DND-41 (cell line): ENCODE measurements around the gene DNAH10.

Experiments
- ATAC-seq: fragments of 200-7000 bp; cut with Tn5 transposase; 3 replicates; pipeline ENCODE4 v1.9.1; 2021; ENCODE audit warnings: low read depth; ENCODE audit not compliant: insufficient read depth
- DNase-seq: peaks from one replicate; pipeline ENCODE4 v3.0.0-alpha.2; 2020
- H2AFZ ChIP-seq: 2 replicates; pipeline ENCODE4 v1.6.0; 2012; ENCODE audit warnings: low read depth, low read length
- H3K27ac ChIP-seq: 2 replicates; pipeline ENCODE4 v1.5.1; 2012; ENCODE audit warnings: low read length, inconsistent platforms
- H3K27me3 ChIP-seq: fragments of 200-600 bp; sonication (generic); 2 replicates; pipeline ENCODE4 v1.6.0; 2012; ENCODE audit warnings: low read length, mild to moderate bottlenecking, inconsistent platforms; ENCODE audit not compliant: insufficient read depth, poor library complexity
- H3K36me3 ChIP-seq: 2 replicates; pipeline ENCODE4 v1.5.1; 2012; ENCODE audit warnings: low read length, inconsistent platforms; ENCODE audit not compliant: insufficient read depth
- H3K4me1 ChIP-seq: 2 replicates; pipeline ENCODE4 v1.5.1; 2012; ENCODE audit warnings: mild to moderate bottlenecking, low read length; ENCODE audit not compliant: insufficient read depth
- H3K4me2 ChIP-seq: 2 replicates; pipeline ENCODE4 v1.6.0; 2012; ENCODE audit warnings: mild to moderate bottlenecking, moderate library complexity, low read length, inconsistent platforms; ENCODE audit not compliant: insufficient read depth
- H3K4me3 ChIP-seq, 2 experiments: fragments of 200-600 bp in 1 of 2; shearing (Covaris generic) in 1 of 2; 2 replicates each; pipeline ENCODE4 v1.5.1; 2012 to 2016; ENCODE audit warnings: inconsistent platforms in 2 of 2, low read length in 2 of 2, mild to moderate bottlenecking in 2 of 2, low read depth in 1 of 2, moderate library complexity in 1 of 2
- H3K79me2 ChIP-seq: 2 replicates; pipeline ENCODE4 v1.6.0; 2012; ENCODE audit warnings: low read length, inconsistent platforms; ENCODE audit not compliant: insufficient read depth
- H3K9ac ChIP-seq: 2 replicates; pipeline ENCODE4 v1.6.0; 2012; ENCODE audit warnings: low read depth, mild to moderate bottlenecking, inconsistent platforms, low read length, moderate library complexity
- H3K9me3 ChIP-seq: 2 replicates; pipeline ENCODE4 v1.5.1; 2012; ENCODE audit warnings: low read length, moderate library complexity, mild to moderate bottlenecking, inconsistent platforms; ENCODE audit not compliant: insufficient read depth, severe bottlenecking
- H4K20me1 ChIP-seq: 2 replicates; pipeline ENCODE4 v1.6.0; 2012; ENCODE audit warnings: low read length; ENCODE audit not compliant: insufficient read depth
- CTCF ChIP-seq: IDR thresholded peaks from 2 replicates; pipeline ENCODE4 v1.5.1; 2012; ENCODE audit warnings: borderline replicate concordance, low read length, moderate library complexity, mild to moderate bottlenecking; ENCODE audit not compliant: poor library complexity, severe bottlenecking; ENCODE audit errors: extremely low read depth
- EZH2 ChIP-seq: IDR thresholded peaks from 3 replicates; pipeline ENCODE4 v1.6.1; 2012; ENCODE audit warnings: borderline replicate concordance, low read depth, mild to moderate bottlenecking, moderate library complexity, low read length, inconsistent platforms; ENCODE audit not compliant: severe bottlenecking

The DNAH10 gene

GRCh38 chr12:123816896-123817537 is 54.9 kb downstream of the DNAH10 start:
- Histone ChIP-seq H3K36me3 (no peaks in the 10 kb centered on the region), H3K27me3 (no peaks in the 10 kb centered on the region), H3K4me3 (no peak overlapping the region), H2AFZ (no peak overlapping the region), H3K79me2 (no peaks in the 10 kb centered on the region), H3K4me2 (no peak overlapping the region), H4K20me1 (no peaks in the 10 kb centered on the region), H3K4me1 (no peaks in the 10 kb centered on the region), H3K9me3 (peaks cover 3% of the 10 kb centered on the region), H3K9ac (no peak overlapping the region), H3K27ac (no peak overlapping the region)
- TF ChIP-seq CTCF, result no peak
- TF ChIP-seq EZH2, result no peak
- ATAC-seq, result no peak
- DNase-seq, result no peak

GRCh38 chr12:123822804-123823203 is 60.7 kb downstream of the DNAH10 start:
- DNase-seq (no peak), ATAC-seq (no peak)
- TF ChIP-seq EZH2 (no peak), CTCF (no peak)
- Histone ChIP-seq H3K79me2 (no peaks in the 10 kb centered on the region), H3K27me3 (peaks cover 5% of the 10 kb centered on the region), H3K4me1 (no peaks in the 10 kb centered on the region), H3K9me3 (no peaks in the 10 kb centered on the region), H2AFZ (no peak overlapping the region), H3K36me3 (no peaks in the 10 kb centered on the region), H3K4me2 (no peak overlapping the region), H4K20me1 (no peaks in the 10 kb centered on the region), H3K4me3 (no peak overlapping the region), H3K27ac (no peak overlapping the region), H3K9ac (no peak overlapping the region)

GRCh38 chr12:123828120-123828519 is 66.0 kb downstream of the DNAH10 start:
- no peak for DNase-seq
- H3K36me3 ChIP-seq, result no peaks in the 10 kb centered on the region
- H2AFZ ChIP-seq, result no peak overlapping the region
- TF ChIP-seq EZH2 (no peak), CTCF (no peak)
- H3K4me1 ChIP-seq, result no peaks in the 10 kb centered on the region
- no peaks in the 10 kb centered on the region for H3K79me2 ChIP-seq
- no peak overlapping the region for H3K27ac ChIP-seq
- H3K27me3 ChIP-seq, result peaks cover 5% of the 10 kb centered on the region
- no peak for ATAC-seq
- H3K9ac ChIP-seq, result no peak overlapping the region
- no peak overlapping the region for H3K4me3 ChIP-seq
- H3K9me3 ChIP-seq, result no peaks in the 10 kb centered on the region
- H4K20me1 ChIP-seq, result no peaks in the 10 kb centered on the region
- H3K4me2 ChIP-seq, result no peak overlapping the region
